Mucosa of descending colon (tissue), 3 donors: ENCODE measurements around the gene TLE6. TPM values are rescaled to one million over a fixed set of nuclear protein-coding genes. Genes with fewer than 3 reads are reported as not detected.
"Not testable (repeated sequence)": the region's sequence is repeated elsewhere in the genome, so short reads cannot be mapped to it uniquely, and the experiment has no call there.

ENCODE experiments used
- ATAC-seq: fragments of 200-7000 bp; cut with Tn5 transposase; one replicate; pipeline ENCODE4 v1.9.1; 2020; ENCODE audit warnings: mild to moderate bottlenecking, moderate library complexity
- DNase-seq, 3 donors: peaks; one replicate each; pipeline ENCODE4 v3.0.0-alpha.2; 2020
- H3K36me3 ChIP-seq: fragments of 200-600 bp; one replicate; pipeline ENCODE4 v1.8.0; 2021; ENCODE audit warnings: low read depth, mild to moderate bottlenecking
- H3K4me1 ChIP-seq: fragments of 200-600 bp; one replicate; pipeline ENCODE4 v1.8.0; 2021; ENCODE audit warnings: low read depth, mild to moderate bottlenecking
- H3K4me3 ChIP-seq: fragments of 200-600 bp; one replicate; pipeline ENCODE4 v1.8.0; 2021; ENCODE audit warnings: mild to moderate bottlenecking
- H3K9me3 ChIP-seq: fragments of 200-600 bp; one replicate; pipeline ENCODE4 v1.8.0; 2021; ENCODE audit warnings: mild to moderate bottlenecking
- intact Hi-C, 2 donors: fragments of 100-400 bp; cut with DNase I in 1 of 2; cut with micrococcal nuclease in 1 of 2; formaldehyde crosslinking; loops; one replicate each; pipeline versions ENCODE4 v1.11.0 to v1.11.1; 2022; cut with DNase I, micrococcal nuclease
- total RNA-seq, 3 donors: library from RNA; stranded (reverse); fragmentation: NEBNext Ultra II Directional in 2 of 3; extraction: Animal tissue kit (Norgen Biotek cat#: 25700) in 2 of 3; gene quantifications; one replicate each; pipeline versions ENCODE4 v1.2.1 to v1.2.4, GENCODE V29; 2021 to 2023
- TF ChIP-seq, protein P1 (sequence below): fragments of 200-600 bp; IDR thresholded peaks from one replicate; pipeline ENCODE4 v1.8.0; 2022; ENCODE audit warnings: antibody characterized with exemption, mild to moderate bottlenecking
- donor health status: DM: no; HTN: no; CAD: no; lungs with moderate emphysema.
- donor health status: DM: no; HTN: no; CAD: no.
- donor health status: DM: no; HTN: yes; CAD: no.

TLE6 gene
- total RNA-seq, 3 donors from 2014 or later: 1.8 to 4.1 (median 3.0) TPM

- Histone ChIP-seq H3K36me3 (no peaks in the 10 kb centered on the region), H3K4me1 (peaks cover 5% of the 10 kb centered on the region), H3K4me3 (no peak overlapping the region), H3K9me3 (no peaks in the 10 kb centered on the region)
- ATAC-seq (no peak), DNase-seq (no peak)
- intact Hi-C loops: no loop called here
- TF ChIP-seq, protein P1, sequence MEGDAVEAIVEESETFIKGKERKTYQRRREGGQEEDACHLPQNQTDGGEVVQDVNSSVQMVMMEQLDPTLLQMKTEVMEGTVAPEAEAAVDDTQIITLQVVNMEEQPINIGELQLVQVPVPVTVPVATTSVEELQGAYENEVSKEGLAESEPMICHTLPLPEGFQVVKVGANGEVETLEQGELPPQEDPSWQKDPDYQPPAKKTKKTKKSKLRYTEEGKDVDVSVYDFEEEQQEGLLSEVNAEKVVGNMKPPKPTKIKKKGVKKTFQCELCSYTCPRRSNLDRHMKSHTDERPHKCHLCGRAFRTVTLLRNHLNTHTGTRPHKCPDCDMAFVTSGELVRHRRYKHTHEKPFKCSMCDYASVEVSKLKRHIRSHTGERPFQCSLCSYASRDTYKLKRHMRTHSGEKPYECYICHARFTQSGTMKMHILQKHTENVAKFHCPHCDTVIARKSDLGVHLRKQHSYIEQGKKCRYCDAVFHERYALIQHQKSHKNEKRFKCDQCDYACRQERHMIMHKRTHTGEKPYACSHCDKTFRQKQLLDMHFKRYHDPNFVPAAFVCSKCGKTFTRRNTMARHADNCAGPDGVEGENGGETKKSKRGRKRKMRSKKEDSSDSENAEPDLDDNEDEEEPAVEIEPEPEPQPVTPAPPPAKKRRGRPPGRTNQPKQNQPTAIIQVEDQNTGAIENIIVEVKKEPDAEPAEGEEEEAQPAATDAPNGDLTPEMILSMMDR: no peak
Measured at GRCh38 chr19:2957160-2957559, 20.2 kb upstream of the TLE6 start.

DNA sequence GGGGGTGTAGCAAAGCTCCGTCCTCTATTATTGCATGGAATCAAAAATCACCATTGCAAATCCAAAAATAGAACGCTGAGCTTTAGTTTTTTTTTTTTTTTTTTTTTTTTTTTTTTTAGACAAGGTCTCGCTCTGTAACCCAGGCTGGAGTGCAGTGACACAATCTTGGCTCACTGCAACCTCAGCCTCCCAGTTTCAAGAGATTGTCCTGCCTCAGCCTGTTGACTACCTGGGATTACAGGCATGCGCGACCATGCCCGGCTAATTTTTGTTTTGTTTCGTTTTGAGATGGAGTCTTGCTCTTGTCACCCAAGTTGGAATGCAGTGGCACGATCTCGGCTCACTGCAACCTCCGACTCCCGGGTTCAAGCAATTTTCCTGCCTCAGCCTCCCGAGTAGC, 17.2 kb upstream of the TLE6 start:
- DNase-seq: no peak
- no peak for ATAC-seq
- H3K9me3 ChIP-seq: no peaks in the 10 kb centered on the region
- no peak overlapping the region for H3K4me3 ChIP-seq
- H3K36me3 ChIP-seq: no peaks in the 10 kb centered on the region
- H3K4me1 ChIP-seq: no peaks in the 10 kb centered on the region
- TF ChIP-seq, protein P1: no peak
- intact Hi-C loops: loop anchor here (10.0 kb wide), 2 partner anchors 145 to 205 kb away; no protein-coding TSS in a partner anchor

- DNase-seq: peak in 1 of 3 donors; percentile 75
- no peak overlapping the region for H3K4me3 ChIP-seq
Measured at GRCh38 chr19:2962018-2962670, 15.2 kb upstream of the TLE6 start.

GRCh38 chr19:2963122-2963521, 14.2 kb upstream of the TLE6 start:
- Histone ChIP-seq H3K36me3 (no peaks in the 10 kb centered on the region), H3K4me3 (no peak overlapping the region), H3K4me1 (no peaks in the 10 kb centered on the region), H3K9me3 (no peaks in the 10 kb centered on the region)
- intact Hi-C loops: loop anchor here (10.0 kb wide), 2 partner anchors 142 to 202 kb away; no protein-coding TSS in a partner anchor
- DNase-seq: no peak
- no peak for ATAC-seq
- TF ChIP-seq, protein P1: no peak

More at GRCh38 chr19:2962018-2962670, 15.2 kb upstream of the TLE6 start:
- Histone ChIP-seq H3K4me1 (no peaks in the 10 kb centered on the region), H3K36me3 (no peaks in the 10 kb centered on the region), H3K9me3 (no peaks in the 10 kb centered on the region)
- TF ChIP-seq, protein P1: peak; percentile 35
- ATAC-seq: peak; percentile 75
- intact Hi-C loops: loop anchor here (10.0 kb wide), 2 partner anchors 143 to 203 kb away; no protein-coding TSS in a partner anchor

DNA sequence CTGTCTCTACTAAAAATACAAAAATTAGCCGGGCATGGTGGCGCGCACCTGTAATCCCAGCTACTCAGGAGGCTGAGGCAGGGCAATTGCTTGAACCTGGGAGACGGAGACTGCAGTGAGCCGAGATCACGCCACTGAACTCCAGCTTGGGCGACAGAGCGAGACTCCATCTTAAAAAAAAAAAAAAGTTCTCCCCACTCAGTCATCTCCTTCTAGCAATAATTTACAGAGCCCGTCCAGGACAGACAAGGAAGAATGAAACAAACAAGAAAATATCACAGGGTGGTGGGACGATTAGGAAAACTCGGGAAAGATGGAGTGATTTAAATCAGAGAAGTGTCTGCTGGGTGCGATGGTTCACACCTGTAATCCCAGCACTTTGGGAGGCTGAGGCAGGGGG, 13.7 kb upstream of the TLE6 start:
- not testable (repeated sequence) for H3K4me3 ChIP-seq, H3K36me3 ChIP-seq, DNase-seq, ATAC-seq, H3K4me1 ChIP-seq, H3K9me3 ChIP-seq
- intact Hi-C loops: loop anchor here (10.0 kb wide), 2 partner anchors 141 to 201 kb away; no protein-coding TSS in a partner anchor

DNA sequence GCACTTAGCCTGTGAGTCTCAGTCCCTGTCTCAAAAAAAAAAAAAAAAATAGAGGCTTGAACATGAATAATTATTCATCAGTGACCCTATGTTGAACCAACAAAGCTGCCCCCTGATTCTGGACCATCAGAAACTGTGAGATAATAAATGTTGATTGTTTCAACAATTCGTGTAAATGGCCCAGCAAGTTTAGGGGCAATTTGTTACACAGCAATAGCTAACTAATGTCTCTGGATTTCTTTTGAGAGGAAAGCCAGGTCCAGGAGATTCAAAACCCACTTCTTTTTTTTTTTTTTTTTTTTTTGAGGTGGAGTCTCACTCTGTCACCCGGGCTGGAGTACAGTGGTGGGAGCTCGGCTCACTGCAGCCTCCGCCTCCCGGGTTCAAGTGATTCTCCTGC, 12.5 kb upstream of the TLE6 start:
- peaks cover 3% of the 10 kb centered on the region for H3K4me1 ChIP-seq
- H3K4me3 ChIP-seq: no peak overlapping the region
- DNase-seq (no peak), ATAC-seq (no peak)
- TF ChIP-seq, protein P1: no peak
- no peaks in the 10 kb centered on the region for H3K36me3 ChIP-seq
- no peaks in the 10 kb centered on the region for H3K9me3 ChIP-seq
- intact Hi-C loops: loop anchor here (10.0 kb wide), 2 partner anchors 140 to 200 kb away; no protein-coding TSS in a partner anchor
